PFSK-1 (cell line): ENCODE measurements around the gene CELA2A.

ENCODE experiments used
- POLR2AphosphoS5 ChIP-seq: IDR thresholded peaks from 2 replicates; pipeline ENCODE4 v1.6.1; 2012; ENCODE audit warnings: low read depth, mild to moderate bottlenecking, control low read depth, low read length, moderate library complexity
- SIN3A ChIP-seq: IDR thresholded peaks from 2 replicates; pipeline ENCODE4 v1.6.1; 2012; ENCODE audit warnings: mild to moderate bottlenecking, low read length, moderate library complexity, borderline replicate concordance; ENCODE audit not compliant: insufficient read depth
- TAF1 ChIP-seq: IDR thresholded peaks from 2 replicates; pipeline ENCODE4 v1.6.1; 2012; ENCODE audit warnings: low read length, control low read depth, borderline replicate concordance; ENCODE audit not compliant: insufficient read depth

DNA sequence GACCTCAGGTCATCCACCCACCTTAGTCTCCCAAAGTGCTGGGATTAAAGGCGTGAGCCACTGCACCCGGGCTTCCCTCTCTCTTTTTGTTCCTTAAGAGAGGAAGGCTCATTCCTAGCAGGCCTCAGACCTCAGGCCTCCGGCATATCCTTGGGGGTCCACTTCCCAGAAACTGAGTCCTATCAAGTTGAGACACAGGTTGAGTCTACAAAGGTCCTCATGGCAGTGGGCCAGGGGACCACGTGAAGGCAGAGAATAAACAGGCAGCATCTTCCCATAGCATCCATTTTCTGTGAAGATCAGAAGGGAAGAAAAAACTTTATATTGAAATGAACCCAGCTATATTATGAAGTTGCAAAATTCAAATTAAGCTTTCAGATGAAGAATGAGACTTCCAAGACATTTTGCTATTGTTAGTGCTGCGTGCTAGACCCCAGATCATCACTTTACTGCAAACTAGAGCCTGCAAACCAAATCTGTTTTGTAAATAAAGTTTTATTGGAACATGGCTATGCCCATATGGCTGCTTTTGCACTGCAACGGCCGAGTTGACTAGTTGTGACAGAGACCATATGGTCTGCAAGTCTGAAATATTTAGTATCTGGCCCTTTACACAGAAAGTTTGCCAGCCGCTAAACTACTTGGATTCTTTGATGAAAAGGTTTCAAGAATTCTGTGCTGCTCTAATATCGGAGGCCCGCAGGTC is 3.5 kb upstream of the CELA2A start:
- no peak for TF ChIP-seq POLR2AphosphoS5
- TF ChIP-seq TAF1: no peak
- no peak for TF ChIP-seq SIN3A
